Measurements from ENCODE around the gene STRADB.

- TF ChIP-seq CTCF (IDR thresholded peaks at IDR 0.05): no peak
- TF ChIP-seq POLR2A (IDR thresholded peaks at IDR 0.05): no peak
Measured at GRCh38 chr2:201432621-201433393, 18.7 kb upstream of the STRADB start.
